ENCODE data around the gene FAM47E.

- TF ChIP-seq, protein P1, sequence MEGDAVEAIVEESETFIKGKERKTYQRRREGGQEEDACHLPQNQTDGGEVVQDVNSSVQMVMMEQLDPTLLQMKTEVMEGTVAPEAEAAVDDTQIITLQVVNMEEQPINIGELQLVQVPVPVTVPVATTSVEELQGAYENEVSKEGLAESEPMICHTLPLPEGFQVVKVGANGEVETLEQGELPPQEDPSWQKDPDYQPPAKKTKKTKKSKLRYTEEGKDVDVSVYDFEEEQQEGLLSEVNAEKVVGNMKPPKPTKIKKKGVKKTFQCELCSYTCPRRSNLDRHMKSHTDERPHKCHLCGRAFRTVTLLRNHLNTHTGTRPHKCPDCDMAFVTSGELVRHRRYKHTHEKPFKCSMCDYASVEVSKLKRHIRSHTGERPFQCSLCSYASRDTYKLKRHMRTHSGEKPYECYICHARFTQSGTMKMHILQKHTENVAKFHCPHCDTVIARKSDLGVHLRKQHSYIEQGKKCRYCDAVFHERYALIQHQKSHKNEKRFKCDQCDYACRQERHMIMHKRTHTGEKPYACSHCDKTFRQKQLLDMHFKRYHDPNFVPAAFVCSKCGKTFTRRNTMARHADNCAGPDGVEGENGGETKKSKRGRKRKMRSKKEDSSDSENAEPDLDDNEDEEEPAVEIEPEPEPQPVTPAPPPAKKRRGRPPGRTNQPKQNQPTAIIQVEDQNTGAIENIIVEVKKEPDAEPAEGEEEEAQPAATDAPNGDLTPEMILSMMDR (IDR thresholded peaks at IDR 0.05; ENCODE audit: low read depth, low read length): no peak
- no peak for TF ChIP-seq EZH2phosphoT487 (IDR thresholded peaks at IDR 0.05; ENCODE audit: low read depth)
These were observed 63.9 kb downstream of the FAM47E start for GRCh38 chr4:76315267-76315918.

Measured in OCI-LY3 (cell line).